ENCODE measurements around the gene PYGO2. TPM values are rescaled to one million over a fixed set of nuclear protein-coding genes. Genes with fewer than 3 reads are reported as not detected.

PYGO2 gene
- total RNA-seq, 1 donor, result 18.5 TPM

DNA sequence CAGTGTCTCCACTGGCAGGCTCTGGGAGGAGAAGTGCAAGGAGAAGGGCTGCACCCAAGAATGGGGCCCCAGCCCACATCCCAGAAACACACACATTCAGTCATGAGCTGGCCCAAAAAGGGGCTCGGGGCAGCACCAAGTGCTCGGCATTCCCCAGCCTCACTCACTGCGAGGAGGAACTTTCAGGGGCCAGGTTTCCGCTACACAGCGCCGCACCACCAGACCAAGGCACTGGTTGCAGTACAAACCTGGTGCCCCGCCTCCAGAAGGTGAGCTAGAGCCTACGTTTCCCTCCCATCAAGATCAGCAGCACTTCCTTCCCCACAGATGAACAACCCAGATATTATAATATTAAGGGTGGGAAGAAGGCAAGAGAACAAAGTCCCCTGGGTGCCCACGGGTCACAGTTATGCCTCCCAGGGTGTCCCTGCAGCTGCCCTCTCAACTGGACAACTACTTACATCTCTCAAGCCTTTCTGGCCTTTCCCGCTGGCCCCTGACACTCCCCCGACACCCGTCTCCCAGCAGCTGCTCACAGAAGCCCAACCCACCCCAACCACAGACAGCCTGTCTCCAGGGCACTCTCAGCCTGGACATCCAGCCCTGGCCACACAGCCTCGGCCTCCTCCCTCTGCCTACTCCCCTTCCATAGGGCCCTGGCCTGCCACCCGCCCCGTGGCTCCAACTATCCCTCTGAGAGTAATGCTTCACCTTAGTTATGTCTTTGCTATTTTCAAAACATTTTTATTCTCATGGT lies 9.5 kb downstream of the PYGO2 start:
- TF ChIP-seq, protein P1, sequence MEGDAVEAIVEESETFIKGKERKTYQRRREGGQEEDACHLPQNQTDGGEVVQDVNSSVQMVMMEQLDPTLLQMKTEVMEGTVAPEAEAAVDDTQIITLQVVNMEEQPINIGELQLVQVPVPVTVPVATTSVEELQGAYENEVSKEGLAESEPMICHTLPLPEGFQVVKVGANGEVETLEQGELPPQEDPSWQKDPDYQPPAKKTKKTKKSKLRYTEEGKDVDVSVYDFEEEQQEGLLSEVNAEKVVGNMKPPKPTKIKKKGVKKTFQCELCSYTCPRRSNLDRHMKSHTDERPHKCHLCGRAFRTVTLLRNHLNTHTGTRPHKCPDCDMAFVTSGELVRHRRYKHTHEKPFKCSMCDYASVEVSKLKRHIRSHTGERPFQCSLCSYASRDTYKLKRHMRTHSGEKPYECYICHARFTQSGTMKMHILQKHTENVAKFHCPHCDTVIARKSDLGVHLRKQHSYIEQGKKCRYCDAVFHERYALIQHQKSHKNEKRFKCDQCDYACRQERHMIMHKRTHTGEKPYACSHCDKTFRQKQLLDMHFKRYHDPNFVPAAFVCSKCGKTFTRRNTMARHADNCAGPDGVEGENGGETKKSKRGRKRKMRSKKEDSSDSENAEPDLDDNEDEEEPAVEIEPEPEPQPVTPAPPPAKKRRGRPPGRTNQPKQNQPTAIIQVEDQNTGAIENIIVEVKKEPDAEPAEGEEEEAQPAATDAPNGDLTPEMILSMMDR (IDR thresholded peaks at IDR 0.05; ENCODE audit: extremely low read depth, low read depth, low read length), result no peak
- DNase-seq (ENCODE audit: insufficient read length, low spot score, missing footprints), result peak; percentile 72
- Histone ChIP-seq H3K9me3 (ENCODE audit: low read depth, low read length) (no peaks in the 10 kb centered on the region), H2AFZ (ENCODE audit: low read length) (no peak overlapping the region), H3K79me2 (ENCODE audit: insufficient read depth, low read length) (peaks cover 3% of the 10 kb centered on the region), H3K36me3 (ENCODE audit: insufficient read depth, low read length) (no peaks in the 10 kb centered on the region), H4K20me1 (ENCODE audit: insufficient read depth, low read length) (no peaks in the 10 kb centered on the region), H3K27me3 (ENCODE audit: insufficient read depth, low read length) (peaks cover 4% of the 10 kb centered on the region), H3K4me1 (ENCODE audit: insufficient read depth, low read length) (peaks cover 22% of the 10 kb centered on the region), H3K4me2 (ENCODE audit: insufficient read depth, low read length) (no peak overlapping the region), H3K4me3 (ENCODE audit: insufficient read depth, low read length) (no peak overlapping the region), H3K27ac (ENCODE audit: low read depth, low read length) (no peak overlapping the region)

- H2AFZ ChIP-seq (ENCODE audit: low read length), result no peak overlapping the region
- no peak overlapping the region for H3K4me2 ChIP-seq (ENCODE audit: insufficient read depth, low read length)
- no peaks in the 10 kb centered on the region for H3K36me3 ChIP-seq (ENCODE audit: insufficient read depth, low read length)
- H3K27ac ChIP-seq (ENCODE audit: low read depth, low read length), result no peak overlapping the region
- H3K79me2 ChIP-seq (ENCODE audit: insufficient read depth, low read length), result no peaks in the 10 kb centered on the region
- no peaks in the 10 kb centered on the region for H3K9me3 ChIP-seq (ENCODE audit: low read depth, low read length)
- no peaks in the 10 kb centered on the region for H3K4me1 ChIP-seq (ENCODE audit: insufficient read depth, low read length)
- peak; percentile 48 for DNase-seq (ENCODE audit: insufficient read length, low spot score, missing footprints)
- H3K27me3 ChIP-seq (ENCODE audit: insufficient read depth, low read length), result peaks cover 4% of the 10 kb centered on the region
- no peaks in the 10 kb centered on the region for H4K20me1 ChIP-seq (ENCODE audit: insufficient read depth, low read length)
- TF ChIP-seq, protein P1 (IDR thresholded peaks at IDR 0.05; ENCODE audit: extremely low read depth, low read depth, low read length), result no peak
- H3K4me3 ChIP-seq (ENCODE audit: insufficient read depth, low read length), result no peak overlapping the region
Observed at GRCh38 chr1:154948079-154948478, 13.5 kb downstream of the PYGO2 start.

GRCh38 chr1:154945962-154946850 lies 15.4 kb downstream of the PYGO2 start:
- no peak overlapping the region for H2AFZ ChIP-seq (ENCODE audit: low read length)
- no peaks in the 10 kb centered on the region for H3K79me2 ChIP-seq (ENCODE audit: insufficient read depth, low read length)
- no peaks in the 10 kb centered on the region for H3K9me3 ChIP-seq (ENCODE audit: low read depth, low read length)
- TF ChIP-seq, protein P1 (IDR thresholded peaks at IDR 0.05; ENCODE audit: extremely low read depth, low read depth, low read length), result no peak
- H3K27ac ChIP-seq (ENCODE audit: low read depth, low read length), result no peak overlapping the region
- no peaks in the 10 kb centered on the region for H4K20me1 ChIP-seq (ENCODE audit: insufficient read depth, low read length)
- no peaks in the 10 kb centered on the region for H3K27me3 ChIP-seq (ENCODE audit: insufficient read depth, low read length)
- H3K36me3 ChIP-seq (ENCODE audit: insufficient read depth, low read length), result no peaks in the 10 kb centered on the region
- no peak overlapping the region for H3K4me3 ChIP-seq (ENCODE audit: insufficient read depth, low read length)
- H3K4me2 ChIP-seq (ENCODE audit: insufficient read depth, low read length), result no peak overlapping the region
- DNase-seq (ENCODE audit: insufficient read length, low spot score, missing footprints), result no peak
- H3K4me1 ChIP-seq (ENCODE audit: insufficient read depth, low read length), result no peaks in the 10 kb centered on the region
